Endothelial cell of umbilical vein (primary cell): ENCODE results near the gene MAP4K4. TPM values are rescaled to one million over a fixed set of nuclear protein-coding genes. Genes with fewer than 3 reads are reported as not detected.

Experiments used
- BruUV-seq: library from RNA; stranded (reverse); fragments of 400-500 nt; replicated peaks from 2 replicates; lab custom pipeline; 2021; lab: Mats Ljungman, UMichigan
- CTCF ChIA-PET: fragments of 300-600, 350-600 bp; sonication (Branson Sonifier 250); formaldehyde crosslinking; loops from one replicate; lab custom pipeline; 2021; ENCODE audit warnings: antibody characterized with exemption, inconsistent platforms; lab: Charles Lee
- POLR2A ChIA-PET: fragments of 300-600, 350-600 bp; sonication (Branson Sonifier 250); formaldehyde crosslinking; loops from one replicate; lab custom pipeline; 2021; ENCODE audit warnings: antibody characterized with exemption, inconsistent platforms; lab: Charles Lee
- DNase-seq: peaks from one replicate; pipeline ENCODE4 v3.0.0-alpha.2; 2011; ENCODE audit warnings: low read depth, low spot score
- FAIRE-seq: peaks from 2 replicates; lab custom pipeline; 2011; peaks lifted over from hg19 to GRCh38; lab: Jason Lieb, UNC
- H2AFZ ChIP-seq: 2 replicates; pipeline ENCODE4 v1.6.0; 2012; ENCODE audit warnings: low read depth, low read length, control low read depth, inconsistent platforms
- H3K27ac ChIP-seq: 2 replicates; pipeline ENCODE4 v1.5.1; 2011; ENCODE audit warnings: low read depth, mild to moderate bottlenecking, control low read depth, low read length, moderate library complexity; ENCODE audit not compliant: insufficient read depth
- H3K27me3 ChIP-seq, 2 experiments: 2 replicates each; pipeline versions ENCODE4 v1.6.0 to v1.6.1; 2011; ENCODE audit warnings: low read length in 2 of 2, mixed read lengths in 1 of 2; ENCODE audit not compliant: control insufficient read depth in 2 of 2, insufficient read depth in 2 of 2
- H3K36me3 ChIP-seq, 2 experiments: 2 replicates in 1 of 2; 3 replicates in 1 of 2; pipeline ENCODE4 v1.5.1; 2011; ENCODE audit warnings: low read length in 2 of 2, mild to moderate bottlenecking in 1 of 2, moderate library complexity in 1 of 2; ENCODE audit not compliant: control insufficient read depth in 2 of 2, insufficient read depth in 2 of 2; ENCODE audit errors: extremely low read depth in 1 of 2
- H3K4me1 ChIP-seq: 3 replicates; pipeline ENCODE4 v1.5.1; 2011; ENCODE audit warnings: mild to moderate bottlenecking, low read length; ENCODE audit not compliant: control insufficient read depth, insufficient read depth; ENCODE audit errors: extremely low read depth
- H3K4me2 ChIP-seq: 2 replicates; pipeline ENCODE4 v1.6.1; 2011; ENCODE audit warnings: low read length, control low read depth, mixed read lengths; ENCODE audit not compliant: insufficient read depth
- H3K4me3 ChIP-seq, 3 experiments: fragments of 200-600 bp in 1 of 3; sonication (generic), shearing (Covaris generic) in 1 of 3; replicated peaks in 1 of 3; 2 replicates each; pipeline ENCODE4 v1.5.1; 2011 to 2016; ENCODE audit warnings: control low read depth in 3 of 3, low read length in 3 of 3, mild to moderate bottlenecking in 2 of 3, inconsistent platforms in 1 of 3, low read depth in 1 of 3, moderate library complexity in 1 of 3; ENCODE audit not compliant: insufficient read depth in 1 of 3
- H3K79me2 ChIP-seq: 2 replicates; pipeline ENCODE4 v1.6.0; 2012; ENCODE audit warnings: low read length, inconsistent platforms; ENCODE audit not compliant: control insufficient read depth, insufficient read depth
- H3K9ac ChIP-seq: replicated peaks from 2 replicates; pipeline ENCODE3; 2011; ENCODE audit warnings: low read length, control low read depth; ENCODE audit not compliant: insufficient read depth; ENCODE audit errors: extremely low read depth
- H3K9me1 ChIP-seq: replicated peaks from 3 replicates; pipeline ENCODE4 v1.6.0; 2011; ENCODE audit warnings: mild to moderate bottlenecking, low read length; ENCODE audit not compliant: control insufficient read depth, insufficient read depth; ENCODE audit errors: extremely low read depth
- H3K9me3 ChIP-seq: replicated peaks from 2 replicates; pipeline ENCODE4 v1.5.1; 2012; ENCODE audit warnings: low read length, inconsistent platforms; ENCODE audit not compliant: control insufficient read depth, insufficient read depth
- H4K20me1 ChIP-seq: replicated peaks from 2 replicates; pipeline ENCODE3; 2011; ENCODE audit warnings: mild to moderate bottlenecking, low read length; ENCODE audit not compliant: control insufficient read depth, insufficient read depth; ENCODE audit errors: extremely low read depth
- CTCF ChIP-seq, 2 donors: IDR thresholded peaks; 1 replicate in 1 of 2; 2 replicates in 1 of 2; pipeline ENCODE4 v1.5.1; 2011; ENCODE audit warnings: low read length in 2 of 2, mild to moderate bottlenecking in 2 of 2, moderate library complexity in 2 of 2, control low read depth in 1 of 2, inconsistent platforms in 1 of 2, low read depth in 1 of 2; ENCODE audit not compliant: insufficient read depth in 1 of 2; ENCODE audit errors: extremely low read depth in 1 of 2
- EZH2 ChIP-seq: IDR thresholded peaks from 2 replicates; pipeline ENCODE4 v1.6.1; 2012; ENCODE audit warnings: borderline replicate concordance, low read depth, mild to moderate bottlenecking, moderate library complexity, low read length, inconsistent platforms; ENCODE audit not compliant: severe bottlenecking
- FOS ChIP-seq: IDR thresholded peaks from 2 replicates; pipeline ENCODE4 v1.6.1; 2011; ENCODE audit warnings: mild to moderate bottlenecking, low read length, moderate library complexity, borderline replicate concordance; ENCODE audit not compliant: insufficient read depth
- GATA2 ChIP-seq: IDR thresholded peaks from 2 replicates; pipeline ENCODE4 v1.7.0; 2011; ENCODE audit warnings: low read depth, mild to moderate bottlenecking, moderate library complexity, mixed read lengths, low read length; ENCODE audit not compliant: insufficient read length, insufficient read depth
- JUN ChIP-seq: IDR thresholded peaks from 2 replicates; pipeline ENCODE4 v1.6.1; 2011; ENCODE audit warnings: borderline replicate concordance, low read depth; ENCODE audit not compliant: insufficient read length, insufficient read depth
- MAX ChIP-seq: IDR thresholded peaks from 2 replicates; pipeline ENCODE4 v1.6.1; 2011; ENCODE audit not compliant: insufficient read depth, insufficient read length
- MYC ChIP-seq: IDR thresholded peaks from one replicate; pipeline ENCODE4 v1.6.1; 2011; ENCODE audit warnings: mild to moderate bottlenecking, low read depth, low read length
- POLR2A ChIP-seq: IDR thresholded peaks from 2 replicates; pipeline ENCODE4 v1.6.1; 2012; ENCODE audit warnings: low read depth, mild to moderate bottlenecking, control low read depth, low read length
- POLR2AphosphoS5 ChIP-seq: IDR thresholded peaks from 2 replicates; pipeline ENCODE4 v1.6.1; 2012; ENCODE audit warnings: low read depth, mild to moderate bottlenecking, control low read depth, low read length, moderate library complexity; ENCODE audit not compliant: insufficient read depth
- dilution Hi-C: fragments of 300-500 bp; cut with MboI; formaldehyde crosslinking; loops from one replicate; pipeline ENCODE4 v1.15.0; 2019; ENCODE audit warnings: low sequenced_read_pairs; ENCODE audit not compliant: extremely low pct_ligation_motif_present
- intact Hi-C: fragments of 100-400 bp; cut with micrococcal nuclease; formaldehyde crosslinking; loops from one replicate; pipeline ENCODE4 v1.10.0; 2022
- polyA plus RNA-seq, 4 experiments: library from polyadenylated mRNA; depleted of rRNA in 3 of 4; stranded (reverse) in 3 of 4; unstranded in 1 of 4; fragments of >200 nt; gene quantifications; 2 replicates each; pipeline versions ENCODE4 v1.2.1 to v1.2.3, GENCODE V29; 2011 to 2012; ENCODE audit warnings: missing spikeins in 1 of 4
- total RNA-seq: library from RNA; stranded (reverse); gene quantifications from 2 replicates; pipeline ENCODE4 v1.2.3, GENCODE V29; 2021

Gene MAP4K4
- total and polyA plus RNA-seq, 2 donors (not counting 3 experiments of a cell fraction or from before 2014, with no cell fraction given): 79.4 to 269 TPM

GRCh38 chr2:101688261-101688660 lies 9.2 kb upstream of the MAP4K4 start:
- Histone ChIP-seq H3K36me3 (no peaks in the 10 kb centered on the region), H3K4me2 (no peak overlapping the region), H3K9me1 (no peaks in the 10 kb centered on the region), H3K27ac (no peak overlapping the region), H3K9me3 (no peaks in the 10 kb centered on the region), H4K20me1 (no peaks in the 10 kb centered on the region), H3K79me2 (no peaks in the 10 kb centered on the region), H2AFZ (no peak overlapping the region), H3K9ac (no peak overlapping the region), H3K27me3 (peaks cover 0 to 2% of the 10 kb centered on the region in 2 experiments), H3K4me3 (no peak overlapping the region), H3K4me1 (no peaks in the 10 kb centered on the region)
- TF ChIP-seq EZH2: no peak
- TF ChIP-seq POLR2A: no peak
- no peak for TF ChIP-seq FOS
- TF ChIP-seq JUN: no peak
- TF ChIP-seq MYC: no peak
- TF ChIP-seq CTCF (IDR thresholded peaks at IDR 0.05; ENCODE audit: extremely low read depth in 1 of 2, insufficient read depth in 1 of 2, low read depth in 1 of 2, low read length in 2 of 2): no peak
- TF ChIP-seq MAX: no peak
- TF ChIP-seq POLR2AphosphoS5: no peak
- TF ChIP-seq GATA2: no peak
- DNase-seq (no peak), FAIRE-seq (no peak)
- intact Hi-C loops (no loop called here), dilution Hi-C loops (no loop called here)
- BruUV-seq: no TSS peak
- ChIA-PET CTCF (interaction anchor here (0.8 to 1.2 kb wide), 2 partner anchors 9 to 73 kb away, joined by 3 to 4 read pairs; partner anchors contain the start of gene MAP4K4), POLR2A (no interaction called here)
